Stimulated activated CD8-positive, alpha-beta memory T cell treated with anti-CD3 and anti-CD28 coated beads, Interleukin-15, amount 100 ng/mL, for 1 hour (primary cell): Measurements from ENCODE around the gene WT1.
"Not testable (repeated sequence)": the region's sequence is repeated elsewhere in the genome, so short reads cannot be mapped to it uniquely, and the experiment has no call there.

ENCODE experiments used
- DNase-seq: peaks from one replicate; pipeline ENCODE4 v3.0.0-alpha.2; 2020; ENCODE audit warnings: low read depth

WT1 gene

GRCh38 chr11:32435511-32435941, at the start of gene WT1:
TSS of gene WT1 (minus strand) at chr11:32435539.
- DNase-seq = no peak

- no peak for DNase-seq
These were observed 44.0 kb upstream of the WT1 start for GRCh38 chr11:32479291-32479690.

- DNase-seq = no peak
These were observed 43.0 kb upstream of the WT1 start for GRCh38 chr11:32478277-32478731.

GRCh38 chr11:32473282-32473909, 38.1 kb upstream of the WT1 start:
- DNase-seq = no peak

GRCh38 chr11:32472226-32472625, 36.9 kb upstream of the WT1 start:
- no peak for DNase-seq

GRCh38 chr11:32471544-32471943, 36.2 kb upstream of the WT1 start:
- not testable (repeated sequence) for DNase-seq

- DNase-seq = no peak
These were observed 34.5 kb upstream of the WT1 start for GRCh38 chr11:32469791-32470190.

- DNase-seq = no peak
These were observed 31.1 kb upstream of the WT1 start for GRCh38 chr11:32466279-32466915.

- DNase-seq = no peak
These were observed 28.7 kb upstream of the WT1 start for GRCh38 chr11:32464078-32464477.

- DNase-seq = no peak
These were observed 26.8 kb upstream of the WT1 start for GRCh38 chr11:32462011-32462690.

- DNase-seq = no peak
These were observed 21.5 kb upstream of the WT1 start for GRCh38 chr11:32456864-32457263.

- no peak for DNase-seq
These were observed 19.7 kb upstream of the WT1 start for GRCh38 chr11:32454993-32455392.

GRCh38 chr11:32451808-32452207, 16.5 kb upstream of the WT1 start:
- no peak for DNase-seq

- no peak for DNase-seq
These were observed 15.0 kb upstream of the WT1 start for GRCh38 chr11:32450372-32450771.

- DNase-seq = no peak
These were observed 12.9 kb upstream of the WT1 start for GRCh38 chr11:32448232-32448631.

GRCh38 chr11:32447252-32447651, 11.9 kb upstream of the WT1 start:
- no peak for DNase-seq

GRCh38 chr11:32446227-32446626, 10.9 kb upstream of the WT1 start:
- DNase-seq = no peak

GRCh38 chr11:32444186-32444585, 8.8 kb upstream of the WT1 start:
- no peak for DNase-seq

GRCh38 chr11:32440916-32441315, 5.6 kb upstream of the WT1 start:
- DNase-seq = no peak

- DNase-seq = no peak
These were observed 5.1 kb upstream of the WT1 start for GRCh38 chr11:32440312-32440908.

- DNase-seq = no peak
These were observed 4.3 kb upstream of the WT1 start for GRCh38 chr11:32439501-32440210.

- DNase-seq = no peak
These were observed 3.6 kb upstream of the WT1 start for GRCh38 chr11:32438866-32439489.
